Endometrial microvascular endothelial cells (primary cell): Measurements from ENCODE around the gene GALNT17. TPM values are rescaled to one million over a fixed set of nuclear protein-coding genes. Genes with fewer than 3 reads are reported as not detected.

ENCODE experiments used
- in situ Hi-C: cut with HindIII; loops from 2 replicates; pipeline ENCODE4 v1.10.0; 2017; ENCODE audit warnings: low sequenced_read_pairs, low pct_unique_long_range_greater_than_20kb; ENCODE audit errors: inconsistent ontology term
- total RNA-seq: library from RNA; depleted of rRNA; stranded (reverse); fragments of >200 nt; gene quantifications from one replicate; pipeline ENCODE4 v1.2.3, GENCODE V29; 2015; ENCODE audit errors: inconsistent ontology term

Gene GALNT17
- not detected for total RNA-seq

GRCh38 chr7:71132127-71132376, at the start of gene GALNT17:
Gene GALNT17, plus strand, starts transcription at chr7:71132144.
- in situ Hi-C loops = no loop called here

GRCh38 chr7:71095266-71095860, 36.6 kb upstream of the GALNT17 start:
- in situ Hi-C loops = no loop called here

- in situ Hi-C loops = no loop called here
Measured at GRCh38 chr7:71096351-71096750, 35.6 kb upstream of the GALNT17 start.

GRCh38 chr7:71106226-71106625, 25.7 kb upstream of the GALNT17 start:
- in situ Hi-C loops = no loop called here

- in situ Hi-C loops = no loop called here
Measured at GRCh38 chr7:71112436-71112835, 19.5 kb upstream of the GALNT17 start.

- in situ Hi-C loops = no loop called here
Measured at GRCh38 chr7:71120096-71120495, 11.8 kb upstream of the GALNT17 start.

GRCh38 chr7:71129126-71129525, 2.8 kb upstream of the GALNT17 start:
- in situ Hi-C loops = no loop called here

GRCh38 chr7:71130031-71130679, 1.8 kb upstream of the GALNT17 start:
- in situ Hi-C loops = no loop called here

GRCh38 chr7:71131256-71132126, 453 bp upstream of the GALNT17 start:
- in situ Hi-C loops = no loop called here

- in situ Hi-C loops = no loop called here
Measured at GRCh38 chr7:71132377-71133231, 660 bp downstream of the GALNT17 start.

GRCh38 chr7:71133232-71133622, 1.3 kb downstream of the GALNT17 start:
- in situ Hi-C loops = no loop called here

GRCh38 chr7:71133856-71134255, 1.9 kb downstream of the GALNT17 start:
- in situ Hi-C loops = no loop called here

- in situ Hi-C loops = no loop called here
Measured at GRCh38 chr7:71135116-71135515, 3.2 kb downstream of the GALNT17 start.

GRCh38 chr7:71135663-71136062, 3.7 kb downstream of the GALNT17 start:
- in situ Hi-C loops = no loop called here

GRCh38 chr7:71137479-71137878, 5.5 kb downstream of the GALNT17 start:
- in situ Hi-C loops = no loop called here

GRCh38 chr7:71140264-71140663, 8.3 kb downstream of the GALNT17 start:
- in situ Hi-C loops = no loop called here

GRCh38 chr7:71144963-71145362, 13.0 kb downstream of the GALNT17 start:
- in situ Hi-C loops = no loop called here

- in situ Hi-C loops = no loop called here
Measured at GRCh38 chr7:71145906-71146901, 14.3 kb downstream of the GALNT17 start.
